HepG2 (cell line): ENCODE measurements around the gene MAP3K8. TPM values are rescaled to one million over a fixed set of nuclear protein-coding genes. Genes with fewer than 3 reads are reported as not detected.

Experiments used
- CAMTA2 ChIP-seq: sonication (generic); formaldehyde crosslinking; IDR thresholded peaks from 2 replicates; pipeline ENCODE4 v1.4.0; 2020; ENCODE audit warnings: mild to moderate bottlenecking, missing genetic modification reagents, borderline replicate concordance
- ETV6 ChIP-seq: sonication (generic); formaldehyde crosslinking; conservative IDR thresholded peaks from 2 replicates; pipeline ENCODE4 v1.4.0; 2020; ENCODE audit warnings: missing genetic modification reagents
- FOXO1 ChIP-seq: sonication (generic); formaldehyde crosslinking; IDR thresholded peaks from 2 replicates; pipeline ENCODE4 v1.4.0; 2020; ENCODE audit warnings: missing genetic modification reagents
- HDAC1 ChIP-seq: sonication (generic); formaldehyde crosslinking; IDR thresholded peaks from 2 replicates; pipeline ENCODE4 v1.5.1; 2020; ENCODE audit warnings: mild to moderate bottlenecking, missing genetic modification reagents
- HNRNPUL1 ChIP-seq: fragments of 200-400 bp; formaldehyde crosslinking; IDR thresholded peaks from 2 replicates; pipeline ENCODE4 v1.6.1; 2017; ENCODE audit warnings: low read depth, mild to moderate bottlenecking, low read length, moderate library complexity
- KLF16 ChIP-seq, 2 experiments: sonication (generic) in 1 of 2; formaldehyde crosslinking in 1 of 2; IDR thresholded peaks; 2 replicates each; pipeline versions ENCODE4 v1.6.1 to v1.8.0; 2016 to 2023; ENCODE audit warnings: missing genetic modification reagents in 2 of 2, missing compliant biosample characterization in 1 of 2
- MBD4 ChIP-seq: IDR thresholded peaks from 2 replicates; pipeline ENCODE4 v1.6.1; 2012; ENCODE audit warnings: low read length, inconsistent platforms, borderline replicate concordance
- NRL ChIP-seq: sonication (generic); formaldehyde crosslinking; IDR thresholded peaks from 2 replicates; pipeline ENCODE4 v1.5.0; 2020; ENCODE audit warnings: missing genetic modification reagents, mild to moderate bottlenecking, moderate library complexity, borderline replicate concordance
- PHF21A ChIP-seq: sonication (generic); formaldehyde crosslinking; IDR thresholded peaks from 2 replicates; pipeline ENCODE4 v1.5.0; 2020; ENCODE audit warnings: mild to moderate bottlenecking, missing genetic modification reagents
- POLR2G ChIP-seq: fragments of 200-400 bp; formaldehyde crosslinking; IDR thresholded peaks from 2 replicates; pipeline ENCODE4 v1.6.1; 2018; ENCODE audit warnings: mild to moderate bottlenecking, low read depth, low read length, moderate library complexity
- RCOR2 ChIP-seq: IDR thresholded peaks from 2 replicates; pipeline ENCODE4 v1.6.1; 2016; ENCODE audit warnings: missing biosample characterization, missing genetic modification reagents
- RFX5 ChIP-seq: IDR thresholded peaks from 2 replicates; pipeline ENCODE4 v1.6.1; 2011; ENCODE audit warnings: low read depth, low read length, improper control_type of control experiment
- SOX6 ChIP-seq, 2 experiments: fragments of 450-650 bp in 1 of 2; sonication (generic) in 1 of 2; formaldehyde crosslinking in 1 of 2; IDR thresholded peaks; 2 replicates each; pipeline versions ENCODE4 v1.4.0 to v1.6.1; 2017 to 2020; ENCODE audit warnings: antibody characterized with exemption in 1 of 2, mild to moderate bottlenecking in 1 of 2, missing genetic modification reagents in 1 of 2
- SPEN ChIP-seq: sonication (generic); formaldehyde crosslinking; IDR thresholded peaks from 2 replicates; pipeline ENCODE4 v1.5.1; 2020; ENCODE audit warnings: low read depth, mild to moderate bottlenecking, missing genetic modification reagents
- YEATS4 ChIP-seq: sonication (generic); formaldehyde crosslinking; IDR thresholded peaks from 2 replicates; pipeline ENCODE4 v1.4.0; 2020; ENCODE audit warnings: missing genetic modification reagents, borderline replicate concordance
- ZBTB20 ChIP-seq: sonication (generic); formaldehyde crosslinking; IDR thresholded peaks from 2 replicates; pipeline ENCODE4 v1.8.1; 2023; ENCODE audit warnings: missing genetic modification reagents, low read depth, mild to moderate bottlenecking, borderline replicate concordance
- ZFY ChIP-seq: sonication (generic); formaldehyde crosslinking; IDR thresholded peaks from 2 replicates; pipeline ENCODE4 v1.4.0; 2020; ENCODE audit warnings: missing genetic modification reagents
- ZNF224 ChIP-seq: sonication (generic); formaldehyde crosslinking; IDR thresholded peaks from 2 replicates; pipeline ENCODE4 v1.5.0; 2020; ENCODE audit warnings: mild to moderate bottlenecking, missing genetic modification reagents
- ZNF333 ChIP-seq: sonication (generic); formaldehyde crosslinking; IDR thresholded peaks from 2 replicates; pipeline ENCODE4 v1.4.0; 2020; ENCODE audit warnings: mild to moderate bottlenecking, missing genetic modification reagents, borderline replicate concordance
- ZNF660 ChIP-seq: sonication (generic); formaldehyde crosslinking; IDR thresholded peaks from 2 replicates; pipeline ENCODE4 v1.5.1; 2020; ENCODE audit warnings: mild to moderate bottlenecking, low read depth, missing genetic modification reagents, borderline replicate concordance
- ZSCAN30 ChIP-seq: sonication (generic); formaldehyde crosslinking; IDR thresholded peaks from 2 replicates; pipeline ENCODE4 v1.5.0; 2020; ENCODE audit warnings: mild to moderate bottlenecking, missing genetic modification reagents
- polyA plus RNA-seq, 8 experiments: library from polyadenylated mRNA; depleted of rRNA in 3 of 8; stranded (reverse) in 7 of 8; unstranded in 1 of 8; fragments of >200 nt; fragmentation: Illumina TruSeq in 4 of 8; extraction: Trizol in 4 of 8; gene quantifications; 2 replicates each; pipeline versions ENCODE4 v1.2.1 to v1.2.3, GENCODE V29; 2011 to 2016; ENCODE audit warnings: low read depth in 4 of 8, missing spikeins in 1 of 8, mixed read lengths in 1 of 8; ENCODE audit not compliant: insufficient read depth in 1 of 8
- total RNA-seq, 5 experiments: library from RNA; depleted of rRNA; stranded (reverse); fragments of >200 nt; fragmentation: Illumina TruSeq; extraction: Trizol; gene quantifications; 2 replicates each; pipeline ENCODE4 v1.2.3, GENCODE V29; 2016; ENCODE audit warnings: low read depth in 1 of 5
- TF ChIP-seq, protein P1 (sequence below): sonication (generic); formaldehyde crosslinking; IDR thresholded peaks from 2 replicates; pipeline ENCODE4 v1.5.0; 2020; ENCODE audit warnings: missing genetic modification reagents
- TF ChIP-seq, protein P2 (sequence below): sonication (generic); formaldehyde crosslinking; IDR thresholded peaks from 2 replicates; pipeline ENCODE4 v1.8.1; 2022; ENCODE audit warnings: low read depth, mild to moderate bottlenecking, missing genetic modification reagents
- TF ChIP-seq, protein P3 (sequence below): sonication (generic); formaldehyde crosslinking; IDR thresholded peaks from 2 replicates; pipeline ENCODE4 v1.8.0; 2022; ENCODE audit warnings: missing genetic modification reagents, mild to moderate bottlenecking, moderate library complexity, borderline replicate concordance

The MAP3K8 gene
- total and polyA plus RNA-seq, 2 of the 13 experiments (the other 11 are each of a cell fraction or from before 2014, with no cell fraction given) = 19.3 to 37.9 TPM

DNA sequence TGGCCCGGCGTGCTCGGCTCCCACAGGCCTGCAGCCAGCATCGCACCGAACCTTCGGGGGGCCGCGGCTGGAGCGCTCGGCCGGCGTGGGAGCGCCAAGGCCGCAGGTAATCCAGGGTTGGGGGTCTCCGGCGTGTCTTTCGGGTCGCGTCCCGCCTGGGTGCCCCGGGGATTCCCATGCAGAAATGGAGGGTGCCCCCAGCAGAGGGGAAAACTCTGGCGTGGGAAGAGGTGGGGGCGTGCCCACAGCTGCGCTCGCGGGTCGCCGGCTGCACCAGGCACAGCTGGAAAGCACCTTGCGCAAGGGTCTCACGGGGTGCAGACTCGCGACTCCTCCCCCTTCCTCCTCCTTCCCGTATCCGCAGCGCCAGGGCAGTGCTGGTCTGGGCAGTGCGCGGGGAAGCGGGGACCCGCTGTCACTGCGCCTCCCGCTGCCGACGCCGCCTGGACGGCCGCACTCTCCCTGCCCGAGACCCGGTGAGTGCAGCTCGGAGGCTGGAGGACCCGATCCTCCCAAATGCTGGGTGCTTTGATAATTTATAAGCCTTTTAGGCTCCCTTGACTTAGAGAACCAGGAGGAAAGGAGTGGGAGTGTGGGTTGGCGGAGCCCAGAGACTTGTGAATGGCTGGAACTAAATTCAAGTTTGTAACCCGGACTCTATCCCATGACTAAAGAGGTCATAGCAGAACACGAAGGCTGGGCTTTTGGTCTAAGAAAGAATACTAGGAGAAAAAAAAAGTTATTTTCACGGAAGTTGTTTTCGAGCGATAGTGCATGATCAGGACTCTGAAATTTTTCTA is 489 bp downstream of the MAP3K8 start (continued):
- TF ChIP-seq ZBTB20 (CRISPR knock-in tag) (peak; percentile 59; the same call in 1 of the 2 replicates), KLF16 (CRISPR knock-in tag; IDR thresholded peaks at IDR 0.05) (peak in 1 of 2 experiments; percentile 55; a peak in 1 of 4 replicates), RCOR2 (CRISPR knock-in tag) (0 out of 2 replicates have a peak, but pooled peaks have one; percentile 18), ZNF333 (CRISPR knock-in tag) (no peak), HDAC1 (CRISPR knock-in tag) (peak; percentile 96), ZNF660 (CRISPR knock-in tag) (no peak), SPEN (CRISPR knock-in tag) (peak; percentile 91), ZNF224 (CRISPR knock-in tag) (peak; percentile 72; the same call in 1 of the 2 replicates), YEATS4 (no peak), RFX5 (no peak), SOX6 (IDR thresholded peaks at IDR 0.05) (no peak), SOX6 (CRISPR knock-in tag; IDR thresholded peaks at IDR 0.05) (peak; percentile 71), ZSCAN30 (CRISPR knock-in tag) (peak; percentile 71; the same call in 1 of the 2 replicates), ETV6 (CRISPR knock-in tag) (0 out of 2 replicates have a peak, but pooled peaks have one; percentile 22), ZFY (CRISPR knock-in tag) (no peak; the same call in none of the 2 replicates), FOXO1 (peak; percentile 55), HNRNPUL1 (0 out of 2 replicates have a peak, but pooled peaks have one; percentile 43), PHF21A (CRISPR knock-in tag) (peak; percentile 76), NRL (peak; percentile 59), CAMTA2 (CRISPR knock-in tag) (no peak), MBD4 (no peak), POLR2G (peak; percentile 89)
- TF ChIP-seq, protein P1, sequence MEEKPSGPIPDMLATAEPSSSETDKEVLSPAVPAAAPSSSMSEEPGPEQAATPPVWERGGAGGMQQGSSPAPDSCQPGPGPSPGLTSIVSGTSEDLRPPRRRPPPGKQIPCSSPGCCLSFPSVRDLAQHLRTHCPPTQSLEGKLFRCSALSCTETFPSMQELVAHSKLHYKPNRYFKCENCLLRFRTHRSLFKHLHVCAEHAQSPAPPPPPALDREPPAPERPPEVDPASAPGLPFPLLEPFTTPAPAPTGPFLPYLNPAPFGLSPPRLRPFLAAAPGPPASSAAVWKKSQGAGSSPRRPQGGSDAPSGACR (CRISPR knock-in tag) = peak; percentile 82
- TF ChIP-seq, protein P2, sequence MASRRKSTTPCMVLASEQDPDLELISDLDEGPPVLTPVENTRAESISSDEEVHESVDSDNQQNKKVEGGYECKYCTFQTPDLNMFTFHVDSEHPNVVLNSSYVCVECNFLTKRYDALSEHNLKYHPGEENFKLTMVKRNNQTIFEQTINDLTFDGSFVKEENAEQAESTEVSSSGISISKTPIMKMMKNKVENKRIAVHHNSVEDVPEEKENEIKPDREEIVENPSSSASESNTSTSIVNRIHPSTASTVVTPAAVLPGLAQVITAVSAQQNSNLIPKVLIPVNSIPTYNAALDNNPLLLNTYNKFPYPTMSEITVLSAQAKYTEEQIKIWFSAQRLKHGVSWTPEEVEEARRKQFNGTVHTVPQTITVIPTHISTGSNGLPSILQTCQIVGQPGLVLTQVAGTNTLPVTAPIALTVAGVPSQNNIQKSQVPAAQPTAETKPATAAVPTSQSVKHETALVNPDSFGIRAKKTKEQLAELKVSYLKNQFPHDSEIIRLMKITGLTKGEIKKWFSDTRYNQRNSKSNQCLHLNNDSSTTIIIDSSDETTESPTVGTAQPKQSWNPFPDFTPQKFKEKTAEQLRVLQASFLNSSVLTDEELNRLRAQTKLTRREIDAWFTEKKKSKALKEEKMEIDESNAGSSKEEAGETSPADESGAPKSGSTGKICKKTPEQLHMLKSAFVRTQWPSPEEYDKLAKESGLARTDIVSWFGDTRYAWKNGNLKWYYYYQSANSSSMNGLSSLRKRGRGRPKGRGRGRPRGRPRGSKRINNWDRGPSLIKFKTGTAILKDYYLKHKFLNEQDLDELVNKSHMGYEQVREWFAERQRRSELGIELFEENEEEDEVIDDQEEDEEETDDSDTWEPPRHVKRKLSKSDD = 0 out of 2 replicates have a peak, but pooled peaks have one; percentile 61
- TF ChIP-seq, protein P3, sequence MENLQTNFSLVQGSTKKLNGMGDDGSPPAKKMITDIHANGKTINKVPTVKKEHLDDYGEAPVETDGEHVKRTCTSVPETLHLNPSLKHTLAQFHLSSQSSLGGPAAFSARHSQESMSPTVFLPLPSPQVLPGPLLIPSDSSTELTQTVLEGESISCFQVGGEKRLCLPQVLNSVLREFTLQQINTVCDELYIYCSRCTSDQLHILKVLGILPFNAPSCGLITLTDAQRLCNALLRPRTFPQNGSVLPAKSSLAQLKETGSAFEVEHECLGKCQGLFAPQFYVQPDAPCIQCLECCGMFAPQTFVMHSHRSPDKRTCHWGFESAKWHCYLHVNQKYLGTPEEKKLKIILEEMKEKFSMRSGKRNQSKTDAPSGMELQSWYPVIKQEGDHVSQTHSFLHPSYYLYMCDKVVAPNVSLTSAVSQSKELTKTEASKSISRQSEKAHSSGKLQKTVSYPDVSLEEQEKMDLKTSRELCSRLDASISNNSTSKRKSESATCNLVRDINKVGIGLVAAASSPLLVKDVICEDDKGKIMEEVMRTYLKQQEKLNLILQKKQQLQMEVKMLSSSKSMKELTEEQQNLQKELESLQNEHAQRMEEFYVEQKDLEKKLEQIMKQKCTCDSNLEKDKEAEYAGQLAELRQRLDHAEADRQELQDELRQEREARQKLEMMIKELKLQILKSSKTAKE (CRISPR knock-in tag) = peak; percentile 92
